GM10248 (cell line): ENCODE measurements around the gene SUSD3.

Experiments used
- CTCF ChIA-PET: fragments of 300-600 bp; sonication (Branson Sonifier 250); formaldehyde crosslinking; extraction: SDS; loops from one replicate; lab custom pipeline; 2021; ENCODE audit warnings: antibody characterized with exemption; lab: Yijun Ruan, JAX
- POLR2A ChIA-PET: fragments of 350-650 bp; sonication (Branson Sonifier 250); formaldehyde crosslinking; extraction: SDS; loops from one replicate; lab custom pipeline; 2020; ENCODE audit warnings: antibody characterized with exemption; lab: Yijun Ruan, JAX
- DNase-seq: peaks from one replicate; pipeline ENCODE4 v3.0.0; 2012; ENCODE audit errors: extremely low spot score
- TF ChIP-seq, protein P1 (sequence below): IDR thresholded peaks from 2 replicates; pipeline ENCODE4 v1.5.1; 2012; ENCODE audit warnings: mild to moderate bottlenecking, low read depth; ENCODE audit errors: extremely low read depth, missing control alignments, control extremely low read depth

The SUSD3 gene

DNA sequence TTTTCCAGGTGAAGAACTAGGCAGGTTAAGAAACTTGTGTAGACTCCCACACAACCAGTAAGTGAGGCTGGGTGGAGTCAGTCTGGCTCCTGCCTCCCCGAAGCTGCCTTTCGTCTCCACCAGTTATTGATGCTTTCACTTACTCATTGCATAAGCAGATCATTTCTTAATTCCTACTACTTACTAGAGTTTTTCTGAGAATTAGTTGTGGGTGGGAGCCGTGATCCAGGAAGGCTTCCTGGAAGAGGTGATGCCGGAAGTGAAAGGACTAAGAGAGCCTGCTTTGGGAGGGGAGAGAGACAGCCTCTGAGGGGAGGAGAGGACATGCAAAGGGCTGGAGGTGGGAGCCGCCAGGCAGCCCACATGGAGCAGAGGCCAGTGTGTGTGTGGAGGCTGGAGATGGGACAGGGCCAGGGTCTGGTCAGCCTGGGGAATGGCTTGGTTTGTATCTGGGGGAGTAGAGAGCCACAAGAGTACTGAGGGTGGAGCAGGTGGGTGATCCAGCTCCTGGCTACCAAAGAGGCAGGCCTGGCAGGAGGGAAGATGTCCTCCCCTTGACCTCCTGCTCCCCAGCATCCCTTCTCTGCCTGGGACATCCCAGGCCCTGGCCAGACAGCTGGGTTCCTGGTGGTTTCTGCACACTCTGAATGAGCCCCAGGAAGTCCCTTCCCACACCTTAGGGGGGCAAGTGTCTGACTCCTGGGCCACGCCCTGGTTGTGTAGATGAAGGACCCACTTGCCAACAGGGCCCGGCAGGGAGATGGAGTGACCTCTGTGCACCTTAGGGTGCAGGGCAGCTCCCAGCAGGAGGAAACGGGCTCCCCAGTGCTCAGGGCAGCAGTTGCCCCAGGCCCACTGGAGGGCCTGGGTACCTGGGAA is 25.3 kb downstream of the SUSD3 start:
- TF ChIP-seq, protein P1, sequence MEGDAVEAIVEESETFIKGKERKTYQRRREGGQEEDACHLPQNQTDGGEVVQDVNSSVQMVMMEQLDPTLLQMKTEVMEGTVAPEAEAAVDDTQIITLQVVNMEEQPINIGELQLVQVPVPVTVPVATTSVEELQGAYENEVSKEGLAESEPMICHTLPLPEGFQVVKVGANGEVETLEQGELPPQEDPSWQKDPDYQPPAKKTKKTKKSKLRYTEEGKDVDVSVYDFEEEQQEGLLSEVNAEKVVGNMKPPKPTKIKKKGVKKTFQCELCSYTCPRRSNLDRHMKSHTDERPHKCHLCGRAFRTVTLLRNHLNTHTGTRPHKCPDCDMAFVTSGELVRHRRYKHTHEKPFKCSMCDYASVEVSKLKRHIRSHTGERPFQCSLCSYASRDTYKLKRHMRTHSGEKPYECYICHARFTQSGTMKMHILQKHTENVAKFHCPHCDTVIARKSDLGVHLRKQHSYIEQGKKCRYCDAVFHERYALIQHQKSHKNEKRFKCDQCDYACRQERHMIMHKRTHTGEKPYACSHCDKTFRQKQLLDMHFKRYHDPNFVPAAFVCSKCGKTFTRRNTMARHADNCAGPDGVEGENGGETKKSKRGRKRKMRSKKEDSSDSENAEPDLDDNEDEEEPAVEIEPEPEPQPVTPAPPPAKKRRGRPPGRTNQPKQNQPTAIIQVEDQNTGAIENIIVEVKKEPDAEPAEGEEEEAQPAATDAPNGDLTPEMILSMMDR = no peak
- DNase-seq = no peak
- CTCF ChIA-PET = interaction anchor here (0.9 to 1.4 kb wide), 2 partner anchors 25 to 80 kb away, joined by 3 to 4 read pairs; no protein-coding TSS in a partner anchor
- POLR2A ChIA-PET = no interaction called here

DNA sequence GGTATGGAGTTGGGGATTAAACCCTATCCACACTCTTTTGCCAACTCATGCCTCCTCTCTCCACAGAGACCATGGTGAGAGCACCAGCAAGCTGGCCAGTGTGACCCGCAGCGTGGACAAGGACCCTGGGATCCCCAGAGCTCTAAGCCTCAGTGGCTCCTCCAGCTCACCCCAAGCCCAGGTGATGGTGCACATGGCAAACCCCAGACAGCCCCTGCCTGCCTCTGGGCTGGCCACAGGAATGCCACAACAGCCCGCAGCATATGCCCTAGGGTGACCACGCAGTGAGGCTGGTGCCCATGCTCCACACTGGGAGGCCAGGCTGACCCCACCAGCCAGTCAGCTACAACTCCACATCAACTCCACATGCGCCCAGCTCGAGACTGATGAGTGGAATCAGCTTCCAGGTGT is 26.0 kb downstream of the SUSD3 start:
- TF ChIP-seq, protein P1 = no peak
- ChIA-PET CTCF (interaction anchor here (0.9 to 1.4 kb wide), 3 partner anchors 8 to 81 kb away, joined by 3 to 4 read pairs (median 3); no protein-coding TSS in a partner anchor), POLR2A (no interaction called here)
- no peak for DNase-seq

DNA sequence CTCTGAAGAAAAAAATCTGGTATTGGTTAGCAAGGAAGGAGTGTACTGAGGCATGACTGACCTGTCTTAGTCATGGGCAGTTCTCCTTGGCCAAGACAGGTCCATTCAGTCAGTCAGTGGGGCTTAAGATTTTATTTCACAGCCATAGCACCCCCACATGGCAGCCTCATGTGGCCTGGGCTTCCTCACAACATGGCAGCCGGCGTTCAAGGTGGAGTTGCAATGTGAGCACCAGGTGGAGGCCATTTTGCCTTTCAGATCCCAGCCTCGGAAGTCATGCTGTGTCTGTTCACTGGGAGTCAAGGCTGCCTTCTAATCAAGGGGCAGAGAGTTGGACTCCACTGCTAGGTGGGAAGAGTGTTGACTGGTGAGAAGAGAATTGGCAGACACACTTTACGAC is 27.2 kb downstream of the SUSD3 start:
- POLR2A ChIA-PET = no interaction called here
- CTCF ChIA-PET = interaction anchor here (0.9 to 1.6 kb wide), 2 partner anchors 9 to 481 kb away, joined by 3 to 4 read pairs; no protein-coding TSS in a partner anchor
- TF ChIP-seq, protein P1 = no peak
- DNase-seq = no peak

DNA sequence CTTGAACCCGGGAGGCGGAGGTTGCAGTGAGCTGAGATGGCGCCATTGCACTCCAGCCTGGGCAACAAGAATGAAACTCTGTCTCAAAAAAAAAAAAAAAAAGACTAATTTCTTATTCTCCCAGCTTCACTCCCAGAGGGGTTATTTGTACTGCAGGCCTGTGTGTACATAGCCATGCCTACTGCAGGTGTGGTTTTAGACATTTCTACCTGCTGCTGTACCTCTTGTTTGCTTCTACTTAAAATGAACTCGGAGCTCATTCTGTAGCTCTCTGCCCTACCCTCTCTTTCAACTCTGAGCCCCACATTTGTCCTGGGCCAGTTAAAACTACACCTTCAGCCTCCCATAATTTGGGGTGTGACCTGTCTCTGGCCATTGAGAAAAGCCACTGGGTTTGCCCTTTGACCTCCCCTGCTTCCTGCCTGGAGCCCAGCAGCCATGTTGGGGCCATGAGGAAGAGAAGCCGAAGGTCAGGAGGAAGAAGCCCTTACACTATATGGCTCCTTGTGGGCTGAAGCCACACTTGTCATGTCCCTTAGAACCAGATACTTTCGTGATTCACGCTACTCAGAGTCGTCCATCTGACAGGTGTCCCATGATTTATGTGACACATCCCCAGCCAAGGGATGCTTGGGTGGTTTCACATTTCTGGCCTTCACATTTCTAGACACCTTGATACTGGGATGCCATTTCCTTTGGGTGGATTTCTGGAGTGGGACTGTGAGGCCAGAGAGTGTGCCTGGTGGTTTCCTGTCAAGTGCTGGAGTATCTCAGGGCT is 28.1 kb downstream of the SUSD3 start:
- no peak for DNase-seq
- ChIA-PET POLR2A (no interaction called here), CTCF (interaction anchor here (1.0 to 1.6 kb wide), 3 partner anchors 22 to 480 kb away, joined by 3 to 4 read pairs (median 4); no protein-coding TSS in a partner anchor)
- TF ChIP-seq, protein P1 = no peak

DNA sequence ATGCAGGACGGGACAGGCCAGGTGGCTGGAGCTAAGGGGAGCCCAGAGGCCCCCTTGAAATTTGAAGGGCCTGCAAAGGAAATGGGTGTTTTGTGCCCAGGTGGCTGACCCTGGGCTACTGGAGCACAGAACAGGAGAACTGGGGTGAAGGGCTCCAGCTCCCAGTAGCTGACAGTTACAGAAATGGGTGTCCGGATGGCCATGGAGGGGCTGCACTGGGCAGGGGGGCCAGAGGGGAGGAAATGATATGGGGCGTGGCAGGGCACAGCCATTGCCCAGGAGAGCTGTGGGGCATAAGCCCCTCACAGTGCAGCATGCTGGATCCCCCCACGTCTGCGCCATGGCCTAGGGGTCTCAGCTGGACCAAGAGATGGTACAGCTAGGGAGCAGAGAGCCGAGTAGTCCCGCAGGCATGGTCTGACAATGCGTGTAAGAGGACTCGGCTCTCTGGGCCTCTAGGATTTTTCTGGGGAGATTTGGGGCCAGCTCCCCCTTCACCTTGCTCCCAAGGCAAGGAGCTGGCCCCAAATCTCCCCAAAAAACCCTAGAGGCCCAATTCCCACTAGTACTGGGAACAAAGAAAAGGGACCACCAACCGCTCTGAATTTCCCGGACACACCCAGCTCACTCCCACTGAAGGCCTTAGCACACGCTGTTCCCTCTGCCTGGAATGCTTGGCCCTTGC is 29.6 kb downstream of the SUSD3 start:
- POLR2A ChIA-PET = no interaction called here
- DNase-seq = no peak
- TF ChIP-seq, protein P1 = no peak
- CTCF ChIA-PET = interaction anchor here (0.6 to 1.8 kb wide), 3 partner anchors 11 to 85 kb away, joined by 3 to 4 read pairs (median 4); no protein-coding TSS in a partner anchor
